Activated B cell treated with CpG ODN at 0.5 μM for 24 hours (primary cell): ENCODE measurements around the gene ATP9A. TPM values are rescaled to one million over a fixed set of nuclear protein-coding genes. Genes with fewer than 3 reads are reported as not detected.

Experiments
- ATAC-seq: fragments of 200-7000 bp; cut with Tn5 transposase; one replicate; pipeline ENCODE4 v1.10.0; 2021; ENCODE audit warnings: low read depth, mild to moderate bottlenecking, moderate library complexity
- CTCF ChIA-PET: fragments of 350-600 bp; sonication (Branson Sonifier 250); formaldehyde crosslinking; loops from one replicate; lab custom pipeline; 2021; ENCODE audit warnings: antibody characterized with exemption; lab: Charles Lee
- POLR2A ChIA-PET: fragments of 350-600 bp; sonication (Branson Sonifier 250); formaldehyde crosslinking; loops from one replicate; lab custom pipeline; 2021; ENCODE audit warnings: antibody characterized with exemption; lab: Charles Lee
- DNase-seq: peaks from one replicate; pipeline ENCODE4 v3.0.0; 2022
- H3K27ac Mint-ChIP-seq: one replicate; pipeline ENCODE4 v1.8.0; 2020; ENCODE audit warnings: mixed read lengths
- H3K27me3 Mint-ChIP-seq: one replicate; pipeline ENCODE4 v1.8.0; 2021; ENCODE audit warnings: mixed read lengths
- H3K36me3 Mint-ChIP-seq: one replicate; pipeline ENCODE4 v1.8.0; 2021; ENCODE audit warnings: low read depth, mixed read lengths
- H3K4me1 Mint-ChIP-seq: one replicate; pipeline ENCODE4 v1.8.0; 2021; ENCODE audit warnings: mixed read lengths
- H3K4me3 Mint-ChIP-seq: one replicate; pipeline ENCODE4 v1.8.0; 2020; ENCODE audit warnings: mild to moderate bottlenecking, mixed read lengths
- H3K9me3 Mint-ChIP-seq: one replicate; pipeline ENCODE4 v1.8.0; 2020; ENCODE audit warnings: mixed read lengths
- CTCF ChIP-seq: fragments of 200-600 bp; IDR thresholded peaks from one replicate; pipeline ENCODE4 v1.8.0; 2022; ENCODE audit warnings: antibody characterized with exemption, mild to moderate bottlenecking
- intact Hi-C: fragments of 100-400 bp; cut with micrococcal nuclease; formaldehyde crosslinking; loops from one replicate; pipeline ENCODE4 v1.15.1; 2024
- total RNA-seq: library from RNA; stranded (reverse); gene quantifications from 2 replicates; pipeline ENCODE4 v1.2.3, GENCODE V29; 2022

ATP9A gene
- total RNA-seq, 1 donor from 2014 or later: 0.07 TPM

- H3K4me3 Mint-ChIP-seq: no peak overlapping the region
- H3K27ac Mint-ChIP-seq: no peak overlapping the region
- intact Hi-C loops: no loop called here
- no peaks in the 10 kb centered on the region for H3K9me3 Mint-ChIP-seq
- CTCF ChIA-PET: no interaction called here
- H3K36me3 Mint-ChIP-seq: no peaks in the 10 kb centered on the region
- POLR2A ChIA-PET: no interaction called here
- H3K4me1 Mint-ChIP-seq: no peaks in the 10 kb centered on the region
- DNase-seq (no peak), ATAC-seq (no peak)
- H3K27me3 Mint-ChIP-seq: peaks cover 44% of the 10 kb centered on the region
- no peak for TF ChIP-seq CTCF
Observed at GRCh38 chr20:51634257-51634656, 133.9 kb downstream of the ATP9A start.

- Mint-ChIP-seq H3K4me3 (no peak overlapping the region), H3K4me1 (no peaks in the 10 kb centered on the region), H3K27ac (no peak overlapping the region), H3K27me3 (peaks cover 50% of the 10 kb centered on the region), H3K9me3 (no peaks in the 10 kb centered on the region), H3K36me3 (no peaks in the 10 kb centered on the region)
- CTCF ChIA-PET: no interaction called here
- intact Hi-C loops: no loop called here
- DNase-seq (no peak), ATAC-seq (no peak)
- TF ChIP-seq CTCF: no peak
- POLR2A ChIA-PET: no interaction called here
Observed at GRCh38 chr20:51633430-51633829, 134.8 kb downstream of the ATP9A start.

GRCh38 chr20:51631953-51632352 lies 136.2 kb downstream of the ATP9A start:
- Mint-ChIP-seq H3K27me3 (peaks cover 56% of the 10 kb centered on the region), H3K36me3 (no peaks in the 10 kb centered on the region), H3K4me1 (no peaks in the 10 kb centered on the region), H3K9me3 (no peaks in the 10 kb centered on the region), H3K27ac (no peak overlapping the region), H3K4me3 (no peak overlapping the region)
- DNase-seq (no peak), ATAC-seq (no peak)
- CTCF ChIA-PET: interaction anchor here (1.1 kb wide), 1 partner anchor 10 kb away, joined by 3 read pairs; no protein-coding TSS in a partner anchor
- intact Hi-C loops: no loop called here
- POLR2A ChIA-PET: no interaction called here
- no peak for TF ChIP-seq CTCF

- Mint-ChIP-seq H3K4me3 (no peak overlapping the region), H3K27ac (no peak overlapping the region), H3K9me3 (no peaks in the 10 kb centered on the region), H3K36me3 (no peaks in the 10 kb centered on the region), H3K4me1 (no peaks in the 10 kb centered on the region), H3K27me3 (peaks cover 56% of the 10 kb centered on the region)
- ChIA-PET POLR2A (no interaction called here), CTCF (no interaction called here)
- DNase-seq (no peak), ATAC-seq (no peak)
- intact Hi-C loops: no loop called here
- TF ChIP-seq CTCF: no peak
Observed at GRCh38 chr20:51631011-51631950, 136.9 kb downstream of the ATP9A start.

- DNase-seq (no peak), ATAC-seq (no peak)
- Mint-ChIP-seq H3K36me3 (no peaks in the 10 kb centered on the region), H3K4me1 (no peaks in the 10 kb centered on the region), H3K27ac (no peak overlapping the region), H3K9me3 (no peaks in the 10 kb centered on the region), H3K4me3 (no peak overlapping the region), H3K27me3 (peaks cover 52% of the 10 kb centered on the region)
- TF ChIP-seq CTCF: no peak
- ChIA-PET CTCF (interaction anchor here (1.1 kb wide), 1 partner anchor 10 kb away, joined by 3 read pairs; no protein-coding TSS in a partner anchor), POLR2A (no interaction called here)
- intact Hi-C loops: loop anchor here (10.0 kb wide), 1 partner anchor 405 kb away; no protein-coding TSS in a partner anchor
Observed at GRCh38 chr20:51629399-51630058, 138.7 kb downstream of the ATP9A start.
